Glutamatergic neuron (in vitro differentiated cells): ENCODE data around the gene GOLGA8A. TPM values are rescaled to one million over a fixed set of nuclear protein-coding genes. Genes with fewer than 3 reads are reported as not detected.
"Not testable (repeated sequence)": the region's sequence is repeated elsewhere in the genome, so short reads cannot be mapped to it uniquely, and the experiment has no call there.

Experiments used
- DNase-seq: peaks from one replicate; pipeline ENCODE4 v3.0.0; 2022
- H3K27ac Mint-ChIP-seq: one replicate; pipeline ENCODE4 v1.8.0; 2020; ENCODE audit warnings: mild to moderate bottlenecking, mixed read lengths, inconsistent platforms; ENCODE audit not compliant: unreplicated experiment
- H3K27me3 Mint-ChIP-seq: one replicate; pipeline ENCODE4 v1.8.0; 2020; ENCODE audit warnings: mild to moderate bottlenecking, moderate library complexity, mixed read lengths, inconsistent platforms; ENCODE audit not compliant: unreplicated experiment
- H3K36me3 Mint-ChIP-seq: one replicate; pipeline ENCODE4 v1.8.0; 2020; ENCODE audit warnings: mild to moderate bottlenecking, mixed read lengths, inconsistent platforms; ENCODE audit not compliant: unreplicated experiment
- H3K4me1 Mint-ChIP-seq: one replicate; pipeline ENCODE4 v1.8.0; 2020; ENCODE audit warnings: mild to moderate bottlenecking, low read depth, mixed read lengths, inconsistent platforms; ENCODE audit not compliant: unreplicated experiment
- H3K4me3 Mint-ChIP-seq: one replicate; pipeline ENCODE4 v1.8.0; 2020; ENCODE audit warnings: mild to moderate bottlenecking, mixed read lengths, inconsistent platforms; ENCODE audit not compliant: unreplicated experiment
- H3K9me3 Mint-ChIP-seq: one replicate; pipeline ENCODE4 v1.8.0; 2020; ENCODE audit warnings: mild to moderate bottlenecking, moderate library complexity, mixed read lengths, inconsistent platforms; ENCODE audit not compliant: unreplicated experiment
- total RNA-seq: library from RNA; stranded (reverse); fragmentation: NEBNext Ultra II Directional; extraction: Animal tissue kit (Norgen Biotek cat#: 25700); gene quantifications from one replicate; pipeline ENCODE4 v1.2.1, GENCODE V29; 2021; ENCODE audit not compliant: unreplicated experiment

The GOLGA8A gene
- total RNA-seq, 1 donor from 2014 or later, result 85.7 TPM

- not testable (repeated sequence) for H3K9me3 Mint-ChIP-seq, H3K4me3 Mint-ChIP-seq, DNase-seq, H3K4me1 Mint-ChIP-seq, H3K27me3 Mint-ChIP-seq, H3K36me3 Mint-ChIP-seq, H3K27ac Mint-ChIP-seq
Measured at GRCh38 chr15:34392981-34393380, 44.6 kb downstream of the GOLGA8A start.

- not testable (repeated sequence) for DNase-seq, H3K27ac Mint-ChIP-seq, H3K36me3 Mint-ChIP-seq, H3K4me1 Mint-ChIP-seq, H3K9me3 Mint-ChIP-seq, H3K4me3 Mint-ChIP-seq, H3K27me3 Mint-ChIP-seq
Measured at GRCh38 chr15:34389594-34390086, 48.0 kb downstream of the GOLGA8A start.

Other genes with a start within 250 kb of the GOLGA8A start
- gene KATNBL1, start 227.7 kb downstream of the GOLGA8A start, total RNA-seq, result 64.7 TPM
- 98.4 TPM for gene EMC4, start 212.8 kb downstream of the GOLGA8A start, total RNA-seq
- gene SLC12A6, start 100.0 kb downstream of the GOLGA8A start, total RNA-seq, result 43.3 TPM
- gene NOP10, start 94.7 kb downstream of the GOLGA8A start, total RNA-seq, result 137 TPM
- not detected for gene NUTM1, start 94.5 kb downstream of the GOLGA8A start, total RNA-seq
- gene LPCAT4, start 70.6 kb downstream of the GOLGA8A start, total RNA-seq, result 107 TPM
- 161 TPM for gene GOLGA8B, start 145.8 kb upstream of the GOLGA8A start, total RNA-seq